GM15510 (cell line): ENCODE results near the gene CCDC187.

Source experiments
- POLR2A ChIP-seq: IDR thresholded peaks from 3 replicates; pipeline ENCODE4 v1.6.1; 2011; ENCODE audit warnings: borderline replicate concordance; ENCODE audit not compliant: insufficient read length; ENCODE audit errors: extremely low read depth

The CCDC187 gene

DNA sequence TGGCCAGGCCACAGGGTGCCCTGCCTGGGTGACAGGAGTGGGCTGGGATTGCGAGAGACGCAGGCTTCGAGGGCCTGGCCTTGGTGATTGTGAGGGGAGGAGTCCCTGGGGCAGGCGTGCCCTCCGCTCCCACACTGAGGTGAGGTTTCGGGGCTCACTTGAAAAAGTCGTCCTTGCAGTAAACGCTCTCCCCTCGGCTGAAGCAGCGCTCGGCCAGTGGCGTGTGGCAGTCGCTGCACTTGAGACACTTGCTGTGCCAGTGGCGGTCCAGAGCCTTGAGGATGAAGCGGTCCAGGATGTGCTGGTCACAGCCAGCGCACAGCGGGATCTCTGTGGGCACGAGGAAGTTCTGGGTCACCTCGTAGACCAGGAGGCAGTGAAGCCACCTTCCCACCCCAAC is 103.5 kb downstream of the CCDC187 start:
- no peak for TF ChIP-seq POLR2A
